Stimulated activated CD8-positive, alpha-beta memory T cell treated with anti-CD3 and anti-CD28 coated beads, Interleukin-15, amount 100 ng/mL, for 24 hours (primary cell): ENCODE data around the gene RTN1.
"Not testable (repeated sequence)": the region's sequence is repeated elsewhere in the genome, so short reads cannot be mapped to it uniquely, and the experiment has no call there.

Experiments
- DNase-seq: peaks from one replicate; pipeline ENCODE4 v3.0.0-alpha.2; 2020; ENCODE audit warnings: low read depth

RTN1 gene

DNA sequence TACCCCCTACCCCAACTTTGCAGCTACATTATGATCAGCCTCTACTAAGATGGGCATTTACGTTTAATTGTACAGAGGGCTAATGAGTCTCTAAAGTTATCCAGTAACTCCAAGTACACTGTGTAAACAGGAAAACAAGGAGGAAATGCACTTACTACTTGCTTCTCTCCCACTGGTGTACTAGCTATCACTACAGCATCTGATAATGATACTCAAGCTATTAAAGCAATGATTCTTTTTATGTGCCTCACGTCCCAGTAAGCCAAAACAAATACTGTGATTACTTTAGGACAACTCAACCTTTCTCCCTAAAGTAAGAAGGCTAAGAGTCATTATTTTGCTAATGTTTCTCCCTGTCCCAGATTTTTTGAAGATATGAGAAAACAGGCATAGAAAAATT, 165.3 kb downstream of the RTN1 start:
- DNase-seq: no peak

DNA sequence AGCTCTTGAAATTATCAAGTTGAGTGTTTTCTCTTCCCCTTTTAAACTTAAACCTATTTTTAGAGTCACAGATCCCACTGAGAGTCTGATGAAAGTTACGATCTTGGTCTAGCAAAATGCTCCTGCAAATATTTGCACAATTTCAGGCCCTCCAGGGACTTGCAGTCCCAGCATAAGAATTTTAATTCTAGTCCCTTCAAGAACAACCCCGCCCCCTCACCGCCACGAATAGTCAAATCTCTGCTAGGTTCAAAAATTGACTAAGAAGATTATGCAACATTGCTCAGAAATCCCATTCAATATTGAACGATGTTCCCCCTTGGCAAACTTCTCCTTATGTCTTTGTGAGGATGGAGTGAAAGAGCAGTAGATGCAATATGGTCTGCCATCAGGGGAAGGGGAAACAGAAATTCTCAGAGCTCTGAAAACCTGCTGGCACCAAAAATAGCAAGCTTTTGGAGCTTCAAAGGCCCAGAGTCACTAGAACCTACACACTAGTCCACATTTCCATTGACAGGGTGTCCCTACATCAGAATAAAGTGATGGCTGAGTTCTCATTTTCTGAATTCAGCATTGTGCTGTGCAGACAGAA, 166.4 kb downstream of the RTN1 start:
- DNase-seq: no peak

DNA sequence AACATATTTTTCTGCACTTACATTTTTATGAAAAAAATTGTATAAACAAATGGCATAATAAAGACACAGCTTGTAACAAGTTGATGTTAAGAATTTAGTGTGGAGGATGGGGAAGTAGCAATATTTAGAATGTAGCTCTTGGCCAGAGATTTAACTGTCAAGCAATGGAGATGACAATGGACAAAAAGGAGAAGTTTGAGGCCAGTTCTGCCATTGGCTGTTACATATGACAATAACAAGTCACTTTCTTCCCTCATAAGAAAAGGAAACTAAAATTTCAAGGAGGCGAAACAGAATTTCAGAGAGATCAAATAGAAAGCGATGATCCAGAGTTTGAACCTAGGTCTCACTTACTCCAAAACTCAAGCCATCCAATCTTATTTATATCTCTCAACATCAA, 171.1 kb downstream of the RTN1 start:
- no peak for DNase-seq

DNA sequence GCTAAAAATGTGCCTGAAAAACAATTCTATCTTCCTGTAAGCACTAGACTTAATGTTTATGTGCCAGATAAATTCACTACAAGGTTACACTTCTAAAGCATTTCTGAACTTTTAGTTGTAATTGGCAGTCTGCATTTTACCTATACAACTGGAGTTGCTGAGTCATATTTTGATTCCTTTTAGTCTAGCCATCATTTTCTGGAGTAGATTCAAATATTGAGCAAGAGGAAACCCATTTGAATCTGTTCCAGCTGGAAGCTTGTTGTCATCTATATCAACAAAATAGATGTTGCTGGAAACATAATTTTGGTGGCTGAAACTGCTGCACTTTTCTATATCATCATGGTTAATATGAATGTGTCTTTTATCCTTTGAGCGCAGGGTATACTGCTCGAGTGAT, 171.8 kb downstream of the RTN1 start:
- no peak for DNase-seq

DNA sequence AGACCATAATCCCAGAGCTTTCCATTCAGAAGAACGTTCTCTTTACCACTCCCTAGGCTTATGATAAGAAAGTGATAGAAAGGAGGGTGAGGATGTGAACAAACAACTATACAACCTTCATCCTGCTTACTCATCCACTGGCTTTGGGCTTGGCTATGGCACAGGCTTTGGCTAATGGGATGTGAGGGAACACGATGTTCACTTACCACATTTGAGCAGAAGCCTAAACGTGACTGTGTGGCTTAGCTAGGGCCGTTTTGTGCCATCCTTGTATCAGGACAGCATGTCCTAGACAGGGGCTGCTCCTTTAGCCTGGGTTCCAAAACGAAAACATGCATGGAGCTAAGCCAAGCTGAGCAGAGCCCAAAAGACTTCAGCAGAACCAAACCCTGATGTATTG, 175.4 kb downstream of the RTN1 start:
- DNase-seq: no peak

DNA sequence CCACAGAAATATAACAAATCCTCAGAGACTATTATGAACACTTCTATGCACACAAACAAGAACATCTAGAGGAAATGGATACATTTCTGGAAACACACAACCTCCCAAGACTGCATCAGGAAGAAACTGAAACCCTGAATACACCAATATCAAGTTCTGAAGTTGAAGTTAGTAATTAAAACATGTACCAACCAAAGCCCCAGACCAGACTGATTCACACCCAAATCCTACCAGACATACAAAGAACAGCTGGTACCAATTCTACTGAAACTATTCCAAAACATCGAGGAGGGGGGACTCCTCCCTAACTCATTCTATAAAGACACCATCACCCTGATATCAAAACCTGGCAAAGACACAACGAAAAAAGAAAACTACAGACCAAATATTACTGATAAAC, 179.3 kb downstream of the RTN1 start:
- no peak for DNase-seq

DNA sequence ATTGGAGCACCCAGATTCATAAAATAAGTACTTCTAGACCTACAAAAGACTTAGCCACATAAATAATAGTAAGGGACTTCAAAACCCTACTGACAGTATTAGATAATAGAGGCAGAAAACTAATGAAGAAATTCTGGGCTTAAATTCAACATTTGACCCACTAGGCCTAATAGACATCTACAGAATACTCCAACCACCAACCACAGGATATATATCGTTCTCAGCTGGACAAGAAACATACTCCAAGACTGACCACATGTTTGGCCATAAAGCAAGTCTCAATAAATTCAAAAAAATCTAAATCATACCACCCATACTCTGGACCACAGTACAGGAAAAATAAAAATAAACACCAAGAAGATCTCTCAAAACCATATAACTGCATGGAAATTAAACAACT, 180.2 kb downstream of the RTN1 start:
- no peak for DNase-seq

DNA sequence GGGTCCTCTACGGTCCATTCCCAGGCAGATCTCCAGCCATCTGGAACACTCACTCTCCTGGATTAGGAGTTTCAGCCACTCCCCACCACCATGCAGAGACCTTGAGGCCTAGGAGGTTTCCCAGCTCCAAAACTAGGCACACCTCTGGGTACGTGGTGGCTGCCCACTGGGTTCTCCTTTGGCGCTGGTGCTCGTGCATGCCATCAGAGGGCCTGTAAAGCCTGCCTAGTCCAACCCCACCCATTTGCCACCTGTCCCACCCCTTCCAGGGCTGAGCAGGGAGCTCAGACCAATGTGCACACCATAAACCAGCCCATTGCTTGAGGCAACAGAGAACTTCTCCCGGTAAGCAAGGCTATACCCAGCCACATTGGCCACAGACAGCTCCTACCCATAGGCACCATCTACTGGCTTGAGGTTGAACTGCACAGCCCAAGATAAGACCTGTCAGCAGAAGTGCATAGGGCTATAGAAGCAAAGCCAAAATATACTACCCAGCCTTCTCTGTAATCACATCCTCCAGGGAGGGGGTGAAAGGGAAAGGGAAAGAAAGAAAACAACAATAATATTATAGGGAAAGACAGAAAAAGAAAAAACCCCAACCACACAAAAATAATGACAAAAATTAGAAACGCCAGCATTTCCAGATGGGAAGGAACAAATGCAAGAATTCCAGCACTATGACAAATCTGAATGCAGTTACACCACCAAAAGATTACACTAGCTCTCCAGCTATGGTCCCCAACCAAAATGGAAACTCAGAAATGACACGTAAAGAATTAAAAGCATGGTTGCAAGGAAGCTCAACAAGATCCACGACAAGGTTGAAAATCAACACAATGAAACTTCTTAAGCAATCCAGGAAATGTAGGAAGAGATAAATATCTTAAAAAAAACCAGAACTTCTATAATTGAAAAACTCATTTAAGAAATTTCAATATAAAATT, 182.1 kb downstream of the RTN1 start:
- DNase-seq: no peak

DNA sequence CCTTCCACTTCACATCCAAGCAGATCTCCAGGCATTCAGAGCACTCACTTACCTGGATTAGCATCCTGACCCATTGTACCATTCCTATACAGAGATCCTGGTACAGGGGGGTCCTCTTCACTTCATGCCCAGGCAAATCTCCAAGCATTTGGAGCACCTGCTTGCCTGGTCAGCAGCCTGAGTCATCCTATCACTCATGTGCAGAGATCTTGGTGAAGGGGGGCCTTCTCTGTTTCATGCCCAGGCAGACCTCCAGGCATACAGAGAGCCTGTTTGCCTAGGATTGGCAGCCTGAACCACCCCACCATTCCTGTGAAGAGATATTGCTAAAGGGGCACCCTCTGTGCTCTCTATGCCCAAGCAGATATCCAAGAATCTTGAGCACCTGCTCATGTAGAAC, 182.9 kb downstream of the RTN1 start:
- no peak for DNase-seq

DNA sequence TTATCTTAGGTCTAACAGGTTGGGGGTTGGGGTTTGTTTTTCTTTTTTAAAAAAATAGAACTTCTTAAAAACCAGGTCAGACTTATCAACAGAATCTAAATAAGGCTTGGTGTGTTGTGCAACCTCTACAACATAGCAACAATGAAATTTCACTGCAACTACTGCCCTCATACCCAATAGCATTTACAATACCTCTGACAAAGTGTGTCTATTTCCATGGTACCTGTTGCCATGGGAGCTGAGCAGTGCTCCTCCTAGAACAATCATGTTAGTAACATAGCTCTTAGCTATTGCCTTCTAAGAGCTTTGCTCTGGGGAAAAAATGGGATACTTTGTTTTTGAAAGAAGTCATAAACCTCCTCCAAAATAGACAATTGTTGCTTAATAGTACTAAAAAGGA, 190.7 kb downstream of the RTN1 start:
- no peak for DNase-seq

DNA sequence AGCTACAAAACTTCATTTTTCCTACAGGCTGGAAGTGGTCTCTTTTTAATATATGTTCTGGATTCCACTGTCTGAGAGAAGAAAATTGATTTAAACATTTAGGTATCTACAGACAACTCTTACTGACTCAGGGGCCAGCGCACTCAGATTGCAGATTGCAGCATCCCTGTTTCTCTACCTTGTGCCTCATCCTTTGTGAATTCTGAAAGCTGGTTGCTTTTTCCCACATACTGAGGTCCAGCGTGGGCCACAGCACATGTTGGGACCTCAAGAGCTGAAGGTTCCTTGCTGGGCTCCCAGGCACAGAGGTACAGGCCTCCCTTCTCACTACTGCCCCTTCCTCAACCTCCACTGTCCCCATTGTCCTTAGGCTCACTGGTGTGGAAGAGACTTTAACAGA, 192.2 kb downstream of the RTN1 start:
- no peak for DNase-seq

DNA sequence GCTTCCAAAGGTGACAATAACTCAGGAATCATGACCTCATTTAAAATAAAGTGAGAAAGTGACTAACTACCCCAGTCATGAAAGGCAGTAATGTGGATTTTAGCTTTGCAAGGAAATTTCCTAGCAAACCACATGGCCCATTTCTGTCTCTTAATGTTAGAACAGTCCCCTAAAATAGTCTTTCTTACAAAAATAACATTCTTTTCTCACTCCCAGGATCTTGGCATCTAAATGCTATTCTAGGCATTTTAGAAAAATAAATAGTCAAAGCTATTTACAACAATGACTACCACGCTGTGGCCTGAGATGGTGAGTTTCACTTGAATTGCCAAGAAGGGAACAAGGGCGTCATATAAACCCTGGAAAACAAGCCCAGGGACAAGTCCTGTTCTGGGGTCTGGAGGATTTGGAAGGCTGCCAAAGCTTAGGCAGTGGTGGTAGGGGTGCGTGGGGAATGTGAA, 192.8 kb downstream of the RTN1 start:
- no peak for DNase-seq

DNA sequence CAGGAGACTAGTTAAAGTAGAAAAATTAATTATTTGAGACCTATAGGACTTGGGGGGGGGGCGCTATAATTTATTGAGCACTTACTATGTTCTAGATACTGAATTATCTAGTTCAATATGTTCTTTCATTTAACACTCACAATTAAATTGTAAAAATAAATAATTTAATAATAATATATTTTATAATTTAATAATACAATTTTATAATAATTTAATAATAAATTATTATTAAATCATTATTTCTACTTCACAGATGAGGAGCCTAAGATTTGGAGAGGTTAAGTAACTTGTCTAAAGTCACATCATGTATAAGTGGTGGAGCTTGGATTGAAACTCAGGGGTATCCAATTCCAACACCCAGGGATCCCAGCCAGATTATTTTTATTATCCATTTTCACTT, 195.2 kb downstream of the RTN1 start:
- DNase-seq: no peak

DNA sequence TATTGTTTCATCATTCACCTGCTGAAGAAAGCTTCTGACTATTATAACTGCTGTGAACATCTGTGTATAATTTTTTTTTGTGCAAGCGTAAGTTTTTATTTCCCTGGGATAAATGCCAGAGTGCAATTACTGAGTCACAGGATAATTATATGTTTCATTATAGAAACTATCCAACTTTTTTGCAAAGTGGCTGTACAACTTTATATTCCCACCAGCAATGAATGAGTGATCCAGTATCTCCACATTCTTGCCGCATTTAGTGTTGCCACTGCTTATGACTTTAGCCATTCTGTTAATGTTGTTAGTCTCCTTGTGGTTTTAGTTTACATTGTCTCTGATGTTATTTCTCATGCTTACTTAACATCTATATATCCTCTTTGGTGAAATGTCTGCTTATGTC, 205.8 kb downstream of the RTN1 start:
- no peak for DNase-seq

DNA sequence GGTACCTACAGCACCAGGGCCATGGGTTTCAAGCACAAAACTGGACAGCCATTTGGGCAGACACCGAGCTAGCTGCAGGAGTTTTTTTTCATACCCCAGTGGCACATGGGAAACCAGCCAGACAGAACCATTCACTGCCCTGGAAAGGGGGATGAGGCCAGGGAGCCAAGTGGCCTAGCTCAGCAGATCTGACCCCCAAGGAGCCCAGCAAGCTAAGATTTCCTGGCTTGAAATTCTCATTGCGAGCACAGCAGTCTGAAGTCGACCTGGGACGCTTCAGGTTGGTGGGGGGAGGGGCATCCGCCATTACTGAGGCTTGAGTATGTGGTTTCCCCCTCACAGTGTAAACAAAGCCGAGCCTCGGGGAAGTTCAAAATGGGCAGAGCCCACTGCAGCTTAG, 212.8 kb downstream of the RTN1 start:
- no peak for DNase-seq

DNA sequence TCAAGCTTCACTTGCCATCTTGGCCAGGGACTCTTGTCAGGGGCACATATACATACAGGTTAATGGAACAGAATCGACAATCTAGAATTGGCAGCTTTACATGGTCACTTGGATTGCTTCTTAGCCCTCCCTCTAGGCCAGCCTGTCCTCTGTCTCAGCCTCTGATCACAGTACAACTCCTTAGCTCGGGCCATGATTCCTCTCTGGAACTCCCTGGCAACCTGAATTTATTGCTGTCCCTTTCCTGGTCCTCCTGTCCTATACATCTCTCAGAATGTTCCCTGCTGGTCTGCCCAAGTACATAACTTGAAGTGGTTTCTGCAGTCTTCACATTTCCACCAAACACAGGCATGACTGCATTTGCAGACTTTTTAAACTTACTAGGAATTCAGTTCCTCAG, 214.1 kb downstream of the RTN1 start:
- DNase-seq: no peak

DNA sequence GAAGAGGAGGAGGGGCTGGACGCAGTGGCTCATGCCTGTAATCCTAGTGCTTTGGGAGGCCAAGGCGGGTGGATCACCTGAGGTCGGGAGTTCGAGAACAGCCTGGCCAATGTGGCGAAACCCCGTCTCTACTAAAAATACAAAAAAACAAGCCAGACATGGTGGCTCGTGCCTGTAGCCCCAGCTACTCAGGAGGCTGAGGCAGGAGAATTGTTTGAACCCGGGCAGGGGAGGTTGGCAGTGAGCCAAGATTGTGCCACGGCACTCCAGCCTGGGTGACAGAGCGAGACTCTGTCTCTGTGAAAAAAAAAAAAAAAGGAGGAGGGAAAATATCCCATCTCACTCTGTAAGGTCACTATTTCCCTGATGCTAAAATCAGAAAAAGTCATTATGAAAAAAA, 216.4 kb downstream of the RTN1 start:
- DNase-seq: not testable (repeated sequence)

DNA sequence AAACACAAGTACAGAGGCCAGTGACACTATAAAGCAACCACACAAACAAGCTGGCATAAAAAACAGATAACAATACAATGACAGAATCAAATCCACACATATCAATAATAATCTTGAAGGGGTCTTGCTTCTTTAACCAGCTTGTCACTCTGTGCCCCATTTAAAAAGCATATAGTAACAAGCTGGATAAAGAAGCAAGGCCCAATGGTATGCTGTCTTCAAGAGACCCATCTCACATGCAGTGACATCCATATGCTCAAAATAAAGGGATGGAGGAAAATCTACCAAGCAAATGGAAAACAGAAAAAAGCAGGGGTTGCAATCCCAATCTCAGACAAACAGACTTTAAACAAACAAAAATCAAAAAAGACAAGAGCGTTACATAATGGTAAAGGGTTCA, 223.7 kb downstream of the RTN1 start:
- DNase-seq: not testable (repeated sequence)

DNA sequence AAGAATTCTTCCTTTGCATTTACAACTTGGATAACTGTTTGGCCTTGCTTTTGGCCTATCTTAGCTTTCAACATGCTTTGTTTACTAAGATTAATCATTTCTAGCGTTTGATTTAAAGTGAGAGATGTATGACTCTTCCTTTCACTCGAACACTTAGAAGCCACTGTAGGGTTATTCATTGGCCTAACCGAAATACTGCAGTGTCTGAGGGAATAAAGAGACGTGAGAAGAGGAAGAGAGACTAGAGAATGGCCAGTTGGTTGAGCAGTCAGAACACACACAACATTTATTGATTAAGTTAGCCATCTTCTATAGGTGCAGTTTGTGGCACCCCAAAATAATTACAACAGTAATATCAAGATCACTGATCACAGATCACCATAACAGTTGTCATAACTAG, 231.7 kb downstream of the RTN1 start:
- no peak for DNase-seq

DNA sequence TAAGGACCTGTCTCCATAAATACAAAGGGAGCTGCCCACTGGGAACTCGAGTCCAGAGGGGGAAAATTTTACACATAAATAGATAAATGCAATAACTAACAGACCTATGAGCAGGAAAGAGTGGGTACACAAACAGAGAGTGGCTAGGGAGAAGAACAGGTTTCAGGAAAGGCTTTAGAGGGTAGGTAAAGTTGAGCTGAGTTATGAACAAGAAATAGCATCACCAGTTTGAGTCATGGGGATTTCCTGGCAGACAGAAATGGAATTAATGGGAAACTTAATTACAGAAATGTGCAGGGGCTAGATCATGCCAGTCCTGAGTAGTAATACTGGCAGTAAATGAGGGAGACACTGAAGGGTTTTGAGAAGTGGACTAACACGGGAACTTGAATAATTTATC, 236.0 kb downstream of the RTN1 start:
- DNase-seq: no peak

DNA sequence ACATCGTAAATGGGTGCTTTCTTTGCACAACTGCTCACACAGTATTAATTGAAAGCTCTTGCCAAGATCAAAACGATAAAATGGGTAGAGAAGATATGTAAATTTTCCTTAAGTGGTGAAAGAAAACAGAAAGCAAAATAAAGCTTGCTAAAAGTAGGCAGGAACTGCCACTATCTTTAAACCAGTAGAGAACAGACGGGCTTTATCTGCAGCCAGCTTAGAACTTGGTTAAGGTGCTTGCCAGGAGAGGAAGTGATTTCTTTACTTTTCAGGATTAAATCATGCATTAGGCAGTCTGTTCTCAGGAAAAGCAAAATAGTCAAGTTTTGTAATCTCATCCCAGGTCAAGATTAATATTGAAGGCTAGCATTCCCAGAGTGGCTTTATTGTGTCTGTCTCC, 237.1 kb downstream of the RTN1 start:
- DNase-seq: no peak

DNA sequence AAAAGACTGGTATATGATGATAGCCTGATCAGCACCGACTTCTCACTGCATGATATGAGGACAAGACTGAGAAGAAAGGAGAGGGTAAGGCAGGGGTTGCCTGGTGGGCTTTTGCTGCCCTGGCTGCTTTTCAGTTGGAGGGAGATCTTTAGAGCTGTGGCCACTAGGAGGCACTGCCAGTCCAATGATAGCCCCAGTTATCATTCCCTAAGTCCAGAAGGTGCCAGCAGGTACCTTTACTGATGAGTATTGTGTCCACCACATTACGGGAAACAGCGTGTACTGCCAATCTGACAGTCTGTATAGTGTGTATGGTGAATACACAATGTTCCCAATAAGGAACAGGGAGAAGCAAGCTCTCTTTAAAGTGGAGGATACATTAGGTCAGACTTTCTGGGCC, 238.2 kb downstream of the RTN1 start:
- DNase-seq: no peak

DNA sequence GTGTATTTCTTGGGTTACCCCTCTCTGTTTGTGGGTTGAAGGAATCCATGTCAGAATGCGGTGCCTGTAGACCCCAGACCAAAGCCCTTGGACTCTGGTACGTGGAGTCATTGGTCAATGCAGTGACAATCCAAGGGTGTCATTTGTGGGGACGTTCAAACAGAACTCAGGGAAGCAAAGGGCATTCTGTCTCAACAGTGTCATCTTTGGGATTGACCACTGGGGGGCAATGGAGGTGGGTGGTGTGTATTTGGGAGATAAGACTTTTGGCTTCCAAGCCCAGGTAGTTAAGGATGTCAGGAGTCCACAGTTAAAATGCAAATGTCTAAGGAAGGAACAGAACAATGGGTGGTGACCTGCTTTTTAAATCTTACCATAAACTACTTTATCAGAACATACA, 239.3 kb downstream of the RTN1 start:
- no peak for DNase-seq
